ENCODE results near the gene ZNF311. TPM values are rescaled to one million over a fixed set of nuclear protein-coding genes. Genes with fewer than 3 reads are reported as not detected.
"Not testable (repeated sequence)": the region's sequence is repeated elsewhere in the genome, so short reads cannot be mapped to it uniquely, and the experiment has no call there.

ZNF311 gene
- total RNA-seq, 3 donors from 2014 or later (not counting 1 experiment from before 2014, with no cell fraction given) = 0.23 to 0.29 (median 0.28) TPM

- Histone ChIP-seq H3K4me3 (ENCODE audit: low read length) (no peak overlapping the region), H3K36me3 (ENCODE audit: control insufficient read depth, insufficient read depth, low read length) (no peaks in the 10 kb centered on the region), H3K27ac (ENCODE audit: low read length) (no peak overlapping the region), H3K27me3 (ENCODE audit: control insufficient read depth, insufficient read depth, low read length) (peaks cover 12% of the 10 kb centered on the region), H3K4me1 (ENCODE audit: control insufficient read depth, insufficient read depth, low read length) (peaks cover 14% of the 10 kb centered on the region), H3K9me3 (ENCODE audit: control insufficient read depth, insufficient read depth, low read length) (no peaks in the 10 kb centered on the region)
- TF ChIP-seq, protein P1, sequence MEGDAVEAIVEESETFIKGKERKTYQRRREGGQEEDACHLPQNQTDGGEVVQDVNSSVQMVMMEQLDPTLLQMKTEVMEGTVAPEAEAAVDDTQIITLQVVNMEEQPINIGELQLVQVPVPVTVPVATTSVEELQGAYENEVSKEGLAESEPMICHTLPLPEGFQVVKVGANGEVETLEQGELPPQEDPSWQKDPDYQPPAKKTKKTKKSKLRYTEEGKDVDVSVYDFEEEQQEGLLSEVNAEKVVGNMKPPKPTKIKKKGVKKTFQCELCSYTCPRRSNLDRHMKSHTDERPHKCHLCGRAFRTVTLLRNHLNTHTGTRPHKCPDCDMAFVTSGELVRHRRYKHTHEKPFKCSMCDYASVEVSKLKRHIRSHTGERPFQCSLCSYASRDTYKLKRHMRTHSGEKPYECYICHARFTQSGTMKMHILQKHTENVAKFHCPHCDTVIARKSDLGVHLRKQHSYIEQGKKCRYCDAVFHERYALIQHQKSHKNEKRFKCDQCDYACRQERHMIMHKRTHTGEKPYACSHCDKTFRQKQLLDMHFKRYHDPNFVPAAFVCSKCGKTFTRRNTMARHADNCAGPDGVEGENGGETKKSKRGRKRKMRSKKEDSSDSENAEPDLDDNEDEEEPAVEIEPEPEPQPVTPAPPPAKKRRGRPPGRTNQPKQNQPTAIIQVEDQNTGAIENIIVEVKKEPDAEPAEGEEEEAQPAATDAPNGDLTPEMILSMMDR (IDR thresholded peaks at IDR 0.05) = no peak
- H3K4me1 Mint-ChIP-seq = peaks cover 11 to 16% of the 10 kb centered on the region in 2 donors
- H3K4me3 Mint-ChIP-seq = no peak overlapping the region
- H3K9me3 Mint-ChIP-seq = no peaks in the 10 kb centered on the region
- ATAC-seq = no peak
- H3K36me3 Mint-ChIP-seq = no peaks in the 10 kb centered on the region
- peaks cover 41 to 51% of the 10 kb centered on the region in 2 donors for H3K27me3 Mint-ChIP-seq (ENCODE audit: low read depth in 2 of 2)
- intact Hi-C loops (cut with micrococcal nuclease) = no loop called here
- no peak overlapping the region for H3K27ac Mint-ChIP-seq
- no peak for DNase-seq
- 80% methylated on average over 1 of the region's 3 CpGs for WGBS (ENCODE audit: insufficient coverage)
Observed at GRCh38 chr6:28956331-28956730, 48.8 kb downstream of the ZNF311 start.

DNA sequence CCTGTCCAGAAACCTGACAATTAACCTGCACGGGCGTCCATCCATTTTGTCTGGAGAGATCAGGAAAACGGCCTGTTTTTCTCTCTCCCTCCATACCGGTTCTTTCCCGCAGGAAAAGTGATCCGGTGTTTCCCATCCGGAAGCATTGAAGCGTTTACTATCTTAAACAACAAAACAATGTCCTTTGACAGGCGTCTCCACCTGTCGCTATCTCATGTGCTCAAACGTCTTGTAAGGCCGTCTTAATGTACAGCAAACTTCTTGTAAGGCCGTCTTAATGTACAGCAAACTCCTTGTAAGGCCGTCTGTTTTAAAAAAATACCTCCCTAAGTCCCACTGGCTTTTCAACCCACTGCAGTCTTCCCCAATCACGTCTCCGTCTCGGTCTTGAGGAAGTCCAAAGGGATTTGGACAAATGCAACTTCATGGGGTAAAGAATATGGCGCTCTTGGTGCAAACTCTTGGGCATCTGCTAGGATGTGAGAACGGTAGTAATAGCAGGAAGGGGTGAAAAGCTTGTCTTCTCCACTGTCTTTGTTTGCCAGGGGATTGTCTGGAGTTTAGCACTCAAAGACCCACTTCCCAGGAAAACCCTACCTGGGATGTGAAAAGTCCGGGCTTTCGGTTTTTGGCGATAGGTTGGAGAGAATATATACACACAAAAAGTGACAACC, 51.4 kb downstream of the ZNF311 start:
- TF ChIP-seq, protein P1 (IDR thresholded peaks at IDR 0.05) = no peak
- H3K27ac ChIP-seq (ENCODE audit: low read length) = no peak overlapping the region
- intact Hi-C loops (cut with micrococcal nuclease) = no loop called here
- peak overlapping the region; percentile 36 to 67 for H3K27ac Mint-ChIP-seq
- H3K9me3 ChIP-seq (ENCODE audit: control insufficient read depth, insufficient read depth, low read length) = no peaks in the 10 kb centered on the region
- ATAC-seq = no peak
- peaks cover 12% of the 10 kb centered on the region for H3K27me3 ChIP-seq (ENCODE audit: control insufficient read depth, insufficient read depth, low read length)
- H3K9me3 Mint-ChIP-seq = no peaks in the 10 kb centered on the region
- H3K4me1 Mint-ChIP-seq = peaks cover 11 to 16% of the 10 kb centered on the region in 2 donors
- H3K4me1 ChIP-seq (ENCODE audit: control insufficient read depth, insufficient read depth, low read length) = peaks cover 14% of the 10 kb centered on the region
- H3K4me3 Mint-ChIP-seq = peak overlapping the region; percentile 67
- H3K27me3 Mint-ChIP-seq (ENCODE audit: low read depth in 2 of 2) = peaks cover 19 to 31% of the 10 kb centered on the region in 2 donors
- peak in 1 of 2 donors; percentile 42 for DNase-seq
- no peaks in the 10 kb centered on the region for H3K36me3 ChIP-seq (ENCODE audit: control insufficient read depth, insufficient read depth, low read length)
- no peaks in the 10 kb centered on the region for H3K36me3 Mint-ChIP-seq
- no peak overlapping the region for H3K4me3 ChIP-seq (ENCODE audit: low read length)
- 7% methylated on average over 19 of the region's 22 CpGs for WGBS (ENCODE audit: insufficient coverage)

DNA sequence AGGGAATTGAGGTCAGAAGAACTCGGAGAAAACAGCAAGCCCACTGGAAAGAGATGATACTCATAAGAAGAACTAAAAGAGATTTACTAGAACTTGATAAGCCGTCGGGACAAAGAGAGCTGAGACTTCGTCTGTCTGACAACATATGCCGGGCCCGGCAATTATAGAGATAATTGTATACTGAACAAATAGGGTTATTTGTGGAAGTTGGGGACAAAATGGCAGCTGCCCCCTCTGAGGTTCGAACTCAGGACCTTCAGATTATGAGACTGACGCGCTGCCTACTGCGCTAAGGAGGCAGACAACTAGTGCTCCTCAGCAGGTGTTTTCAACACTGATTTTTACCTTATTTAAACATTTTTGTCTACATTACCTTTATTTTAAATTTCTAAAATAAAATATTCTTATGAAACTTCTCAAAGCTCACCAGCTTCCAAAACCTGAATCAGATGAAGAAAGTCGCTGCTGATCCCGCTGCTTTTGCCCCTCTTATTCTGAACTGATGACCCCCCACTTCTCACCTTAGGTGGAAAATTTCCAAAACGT, 52.0 kb downstream of the ZNF311 start:
- peaks cover 14% of the 10 kb centered on the region for H3K4me1 ChIP-seq (ENCODE audit: control insufficient read depth, insufficient read depth, low read length)
- intact Hi-C loops (cut with micrococcal nuclease) = no loop called here
- peak overlapping the region; percentile 67 for H3K4me3 Mint-ChIP-seq
- TF ChIP-seq, protein P1 (IDR thresholded peaks at IDR 0.05) = no peak
- H3K27ac Mint-ChIP-seq = peak overlapping the region; percentile 36 to 67
- H3K27me3 ChIP-seq (ENCODE audit: control insufficient read depth, insufficient read depth, low read length) = peaks cover 12% of the 10 kb centered on the region
- no peaks in the 10 kb centered on the region for H3K36me3 ChIP-seq (ENCODE audit: control insufficient read depth, insufficient read depth, low read length)
- WGBS (ENCODE audit: insufficient coverage) = 23% methylated on average over 13 of the region's 13 CpGs
- H3K27me3 Mint-ChIP-seq (ENCODE audit: low read depth in 2 of 2) = peaks cover 18 to 29% of the 10 kb centered on the region in 2 donors
- no peaks in the 10 kb centered on the region for H3K9me3 ChIP-seq (ENCODE audit: control insufficient read depth, insufficient read depth, low read length)
- no peaks in the 10 kb centered on the region for H3K9me3 Mint-ChIP-seq
- H3K36me3 Mint-ChIP-seq = no peaks in the 10 kb centered on the region
- no peak overlapping the region for H3K4me3 ChIP-seq (ENCODE audit: low read length)
- peak in 2 of 3 donors; percentile 46 to 55 for ATAC-seq
- peak in 1 of 2 donors; percentile 79 for DNase-seq
- no peak overlapping the region for H3K27ac ChIP-seq (ENCODE audit: low read length)
- H3K4me1 Mint-ChIP-seq = peaks cover 11 to 16% of the 10 kb centered on the region in 2 donors

GRCh38 chr6:28949656-28950195, 55.4 kb downstream of the ZNF311 start:
- WGBS (ENCODE audit: insufficient coverage) = 97% methylated on average over 34 of the region's 41 CpGs
- H3K27ac ChIP-seq (ENCODE audit: low read length); H3K36me3 Mint-ChIP-seq; intact Hi-C loops (cut with micrococcal nuclease); H3K4me3 ChIP-seq (ENCODE audit: low read length); H3K4me3 Mint-ChIP-seq; H3K9me3 Mint-ChIP-seq; H3K9me3 ChIP-seq (ENCODE audit: control insufficient read depth, insufficient read depth, low read length); H3K27me3 ChIP-seq (ENCODE audit: control insufficient read depth, insufficient read depth, low read length); ATAC-seq; H3K27ac Mint-ChIP-seq; H3K36me3 ChIP-seq (ENCODE audit: control insufficient read depth, insufficient read depth, low read length); DNase-seq: not testable (repeated sequence)
- H3K27me3 Mint-ChIP-seq (ENCODE audit: low read depth in 2 of 2) = peaks cover 8 to 12% of the 10 kb centered on the region in 2 donors
- H3K4me1 ChIP-seq (ENCODE audit: control insufficient read depth, insufficient read depth, low read length) = peaks cover 14% of the 10 kb centered on the region
- H3K4me1 Mint-ChIP-seq = peaks cover 11 to 14% of the 10 kb centered on the region in 2 donors

Data from natural killer cell (primary cell).